ENCODE measurements around the gene SURF4.
"Not testable (repeated sequence)": the region's sequence is repeated elsewhere in the genome, so short reads cannot be mapped to it uniquely, and the experiment has no call there.

SURF4 gene

GRCh38 chr9:133383438-133383837 lies 7.6 kb upstream of the SURF4 start:
- no peak for TF ChIP-seq CTCF (IDR thresholded peaks at IDR 0.05; ENCODE audit: borderline replicate concordance, control extremely low read depth, extremely low read depth, insufficient read depth, missing control alignments)
- no peak for DNase-seq (ENCODE audit: low spot score)
- in situ Hi-C loops (cut with MboI; ENCODE audit: low sequenced_read_pairs, unreplicated experiment), result no loop called here

GRCh38 chr9:133382507-133383141 lies 6.8 kb upstream of the SURF4 start:
- DNase-seq (ENCODE audit: low spot score), result no peak
- in situ Hi-C loops (cut with MboI; ENCODE audit: low sequenced_read_pairs, unreplicated experiment), result no loop called here
- TF ChIP-seq CTCF (IDR thresholded peaks at IDR 0.05; ENCODE audit: borderline replicate concordance, control extremely low read depth, extremely low read depth, insufficient read depth, missing control alignments), result no peak

- no peak for TF ChIP-seq CTCF (IDR thresholded peaks at IDR 0.05; ENCODE audit: borderline replicate concordance, control extremely low read depth, extremely low read depth, insufficient read depth, missing control alignments)
- DNase-seq (ENCODE audit: low spot score), result no peak
- in situ Hi-C loops (cut with MboI; ENCODE audit: low sequenced_read_pairs, unreplicated experiment), result no loop called here
These were observed 4.9 kb upstream of the SURF4 start for GRCh38 chr9:133380734-133381133.

GRCh38 chr9:133379153-133380086 lies 3.6 kb upstream of the SURF4 start:
- in situ Hi-C loops (cut with MboI; ENCODE audit: low sequenced_read_pairs, unreplicated experiment), result no loop called here
- DNase-seq (ENCODE audit: low spot score), result no peak
- TF ChIP-seq CTCF (IDR thresholded peaks at IDR 0.05; ENCODE audit: borderline replicate concordance, control extremely low read depth, extremely low read depth, insufficient read depth, missing control alignments), result no peak

- in situ Hi-C loops (cut with MboI; ENCODE audit: low sequenced_read_pairs, unreplicated experiment), result no loop called here
- no peak for TF ChIP-seq CTCF (IDR thresholded peaks at IDR 0.05; ENCODE audit: borderline replicate concordance, control extremely low read depth, extremely low read depth, insufficient read depth, missing control alignments)
- DNase-seq (ENCODE audit: low spot score), result no peak
These were observed 2.6 kb upstream of the SURF4 start for GRCh38 chr9:133378408-133378962.

GRCh38 chr9:133377721-133378216 lies 1.9 kb upstream of the SURF4 start:
- no peak for DNase-seq (ENCODE audit: low spot score)
- in situ Hi-C loops (cut with MboI; ENCODE audit: low sequenced_read_pairs, unreplicated experiment), result no loop called here
- no peak for TF ChIP-seq CTCF (IDR thresholded peaks at IDR 0.05; ENCODE audit: borderline replicate concordance, control extremely low read depth, extremely low read depth, insufficient read depth, missing control alignments)

GRCh38 chr9:133377280-133377679 lies 1.4 kb upstream of the SURF4 start:
- DNase-seq (ENCODE audit: low spot score); in situ Hi-C loops (cut with MboI; ENCODE audit: low sequenced_read_pairs, unreplicated experiment): not testable (repeated sequence)
